GM12864 (cell line): Measurements from ENCODE around the gene LETMD1.
"Not testable (repeated sequence)": the region's sequence is repeated elsewhere in the genome, so short reads cannot be mapped to it uniquely, and the experiment has no call there.

Experiments
- DNase-seq: peaks from one replicate; pipeline ENCODE4 v3.0.0-alpha.2; 2011; ENCODE audit warnings: low read depth
- H3K4me3 ChIP-seq: 2 replicates; pipeline ENCODE4 v1.5.1; 2011; ENCODE audit warnings: mild to moderate bottlenecking, low read depth, low read length, control low read depth
- TF ChIP-seq, protein P1 (sequence below): IDR thresholded peaks from 2 replicates; pipeline ENCODE4 v1.5.1; 2011; ENCODE audit warnings: low read depth, mild to moderate bottlenecking, moderate library complexity, low read length, control low read depth, inconsistent platforms; ENCODE audit errors: missing control alignments

Gene LETMD1

DNA sequence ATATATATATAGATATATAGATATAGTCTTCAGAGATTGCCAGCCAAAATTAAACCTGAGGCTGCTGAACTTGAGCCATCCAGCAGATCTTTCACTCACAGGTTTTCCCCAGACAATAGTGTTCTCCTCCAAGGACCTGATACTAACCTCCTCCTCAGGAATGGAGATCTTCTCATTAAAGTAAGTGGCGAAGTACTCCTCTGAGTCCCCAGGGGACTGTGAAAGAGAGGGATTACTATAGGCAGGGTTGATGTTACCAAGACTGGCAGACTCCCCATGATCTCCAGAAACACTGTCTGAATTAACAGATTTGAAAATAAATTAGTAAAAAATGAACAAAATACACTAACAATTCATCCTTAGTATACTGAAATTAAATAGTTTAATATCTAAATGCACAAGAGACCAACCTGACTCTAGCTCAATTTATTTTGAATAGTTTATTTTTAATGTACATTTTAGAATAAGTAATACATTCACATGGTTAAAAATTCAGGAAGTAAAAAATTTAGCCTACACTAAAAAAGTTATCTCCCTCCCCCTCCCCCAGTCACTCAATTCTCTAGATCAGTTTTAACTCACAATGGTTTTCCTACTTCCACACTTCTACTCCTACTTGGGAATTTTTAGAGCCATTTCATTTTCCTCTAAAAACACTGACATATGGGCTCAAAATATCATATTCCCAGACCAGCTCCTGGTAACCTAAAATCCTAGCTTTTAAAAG lies 39.6 kb upstream of the LETMD1 start:
- no peak overlapping the region for H3K4me3 ChIP-seq
- TF ChIP-seq, protein P1, sequence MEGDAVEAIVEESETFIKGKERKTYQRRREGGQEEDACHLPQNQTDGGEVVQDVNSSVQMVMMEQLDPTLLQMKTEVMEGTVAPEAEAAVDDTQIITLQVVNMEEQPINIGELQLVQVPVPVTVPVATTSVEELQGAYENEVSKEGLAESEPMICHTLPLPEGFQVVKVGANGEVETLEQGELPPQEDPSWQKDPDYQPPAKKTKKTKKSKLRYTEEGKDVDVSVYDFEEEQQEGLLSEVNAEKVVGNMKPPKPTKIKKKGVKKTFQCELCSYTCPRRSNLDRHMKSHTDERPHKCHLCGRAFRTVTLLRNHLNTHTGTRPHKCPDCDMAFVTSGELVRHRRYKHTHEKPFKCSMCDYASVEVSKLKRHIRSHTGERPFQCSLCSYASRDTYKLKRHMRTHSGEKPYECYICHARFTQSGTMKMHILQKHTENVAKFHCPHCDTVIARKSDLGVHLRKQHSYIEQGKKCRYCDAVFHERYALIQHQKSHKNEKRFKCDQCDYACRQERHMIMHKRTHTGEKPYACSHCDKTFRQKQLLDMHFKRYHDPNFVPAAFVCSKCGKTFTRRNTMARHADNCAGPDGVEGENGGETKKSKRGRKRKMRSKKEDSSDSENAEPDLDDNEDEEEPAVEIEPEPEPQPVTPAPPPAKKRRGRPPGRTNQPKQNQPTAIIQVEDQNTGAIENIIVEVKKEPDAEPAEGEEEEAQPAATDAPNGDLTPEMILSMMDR, result no peak
- no peak for DNase-seq

DNA sequence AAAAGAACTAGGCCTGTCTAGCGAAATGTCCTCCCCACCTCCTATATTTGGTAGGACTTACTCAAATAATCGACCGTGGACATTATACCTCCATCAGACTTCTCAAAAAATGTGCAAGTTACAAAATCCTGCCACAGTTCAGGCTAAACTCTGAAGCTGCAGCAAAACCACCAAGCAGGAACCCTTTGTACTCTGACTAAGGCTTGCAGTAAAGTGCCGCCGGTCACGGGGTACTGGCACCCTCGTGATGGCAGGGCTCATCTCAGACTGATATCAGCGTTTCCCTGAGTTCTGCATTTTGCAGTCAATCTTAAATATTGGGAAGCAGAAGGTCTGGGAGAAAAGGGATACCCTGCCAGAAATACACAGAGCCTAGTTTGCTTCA lies 39.1 kb upstream of the LETMD1 start:
- no peak for DNase-seq
- H3K4me3 ChIP-seq, result no peak overlapping the region
- TF ChIP-seq, protein P1, result no peak

DNA sequence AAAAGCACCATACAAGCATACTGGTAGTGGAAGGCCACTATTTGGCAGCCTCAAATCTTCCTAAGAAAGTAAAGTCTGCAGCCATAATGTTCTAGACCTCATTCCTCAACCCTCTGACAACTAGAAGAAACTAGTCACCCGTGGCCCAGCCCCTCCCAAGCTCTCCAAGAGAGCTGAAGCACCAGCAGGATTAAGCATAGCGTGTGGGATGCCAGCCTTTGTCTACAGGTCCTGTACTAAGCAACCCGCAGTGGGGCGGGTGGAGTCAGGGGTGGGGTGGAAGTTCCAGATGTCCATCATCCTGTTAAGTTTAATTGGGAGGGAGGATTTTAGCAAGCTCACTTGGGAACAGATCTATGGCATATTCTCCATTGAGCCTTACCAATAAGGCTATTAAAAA lies 36.2 kb upstream of the LETMD1 start:
- DNase-seq, result no peak
- H3K4me3 ChIP-seq, result no peak overlapping the region
- TF ChIP-seq, protein P1, result no peak

DNA sequence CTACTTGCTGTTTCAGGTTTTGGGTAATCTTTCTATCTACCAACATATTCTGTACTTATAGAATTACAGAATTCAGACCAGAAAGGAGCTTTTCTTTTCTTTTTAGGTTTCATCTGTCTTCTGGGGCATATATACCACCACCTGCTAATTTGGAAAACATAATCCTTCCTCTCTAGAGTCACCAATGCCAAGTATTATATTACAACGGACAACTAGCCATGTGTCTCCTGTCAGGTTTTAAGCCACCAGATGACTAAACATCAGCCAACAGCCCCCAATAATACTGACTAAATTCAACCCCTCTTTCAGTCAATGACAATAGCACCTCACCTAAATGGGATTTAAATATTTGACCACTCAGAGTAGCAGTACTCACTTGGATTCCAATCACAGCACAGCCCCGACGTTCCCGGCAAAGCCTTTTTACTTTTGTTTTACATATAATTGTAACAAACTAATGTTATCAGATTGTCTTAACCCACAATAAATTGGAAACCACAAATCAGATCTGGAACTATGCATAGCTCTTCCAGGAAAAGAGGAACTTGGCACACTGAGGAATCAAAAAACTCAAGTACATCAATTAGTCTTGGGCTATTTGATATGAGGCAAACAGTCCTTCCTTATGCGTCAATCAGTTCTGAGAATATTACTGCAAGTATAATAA lies 35.4 kb upstream of the LETMD1 start:
- TF ChIP-seq, protein P1, result no peak
- no peak for DNase-seq

DNA sequence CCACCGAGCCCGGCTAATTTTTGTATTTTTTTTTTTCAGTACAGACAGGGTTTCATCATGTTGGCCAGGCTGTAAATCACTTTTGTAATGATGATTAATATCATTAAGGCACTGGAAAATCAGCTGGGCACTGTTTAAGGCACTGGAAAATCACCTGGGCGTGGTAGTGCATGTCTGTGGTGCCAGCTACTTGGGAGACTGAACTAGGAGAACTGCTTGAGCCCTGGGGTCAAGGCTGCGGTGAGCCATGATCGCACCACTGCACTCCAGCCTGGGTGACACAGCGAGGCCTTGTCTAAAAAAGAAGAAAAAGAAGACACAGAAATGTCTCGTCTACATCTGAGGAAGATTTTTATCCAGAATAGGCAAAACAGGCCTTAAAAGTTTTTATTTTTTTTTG lies 34.7 kb upstream of the LETMD1 start:
- H3K4me3 ChIP-seq, result no peak overlapping the region
- DNase-seq, result no peak
- TF ChIP-seq, protein P1, result no peak

More for the DNA sequence above, 35.4 kb upstream of the LETMD1 start:
- H3K4me3 ChIP-seq, result no peak overlapping the region

DNA sequence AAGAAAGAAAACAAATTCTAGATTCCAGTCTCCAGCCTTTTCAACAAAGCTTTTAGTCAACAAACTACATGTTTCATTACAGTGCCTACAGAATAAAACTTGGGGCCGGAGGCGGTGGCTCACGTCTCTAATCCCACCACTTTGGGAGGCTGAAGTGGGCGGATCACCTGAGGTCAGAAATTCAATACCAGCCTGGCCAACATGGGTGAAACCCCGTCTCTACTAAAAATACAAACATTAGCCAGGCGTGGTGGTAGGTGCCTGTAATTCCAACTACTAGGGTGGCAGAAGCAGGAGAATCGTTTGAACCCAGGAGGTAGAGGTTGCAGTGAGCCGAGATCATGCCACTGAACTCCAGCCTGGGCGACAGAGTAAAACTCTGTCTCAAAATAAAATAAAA lies 33.7 kb upstream of the LETMD1 start:
- not testable (repeated sequence) for DNase-seq, H3K4me3 ChIP-seq

DNA sequence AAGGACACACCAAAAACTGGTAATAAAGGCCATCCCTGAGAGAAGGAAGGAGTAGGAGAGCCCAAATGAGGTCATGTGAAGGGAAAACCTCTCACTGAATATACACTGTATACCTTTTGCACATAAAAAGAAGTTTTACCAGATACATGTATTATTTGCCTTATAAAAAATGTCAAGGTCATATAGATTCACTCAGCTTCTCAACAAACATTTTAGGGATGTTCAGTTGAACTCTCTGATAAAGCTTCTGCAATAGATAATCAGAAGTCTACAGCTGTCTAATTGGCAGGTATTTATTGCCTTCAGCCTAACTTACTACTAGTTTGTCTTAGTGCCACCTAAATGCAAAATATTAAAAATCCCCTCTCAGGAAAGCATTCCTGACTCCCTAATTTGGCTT lies 30.7 kb upstream of the LETMD1 start:
- DNase-seq, result no peak
- no peak overlapping the region for H3K4me3 ChIP-seq
- TF ChIP-seq, protein P1, result no peak
